WERI-Rb-1 (cell line): ENCODE measurements around the gene CDH4.

ENCODE experiments used
- DNase-seq: peaks from one replicate; pipeline ENCODE4 v3.0.0-alpha.2; 2020
- H3K27ac ChIP-seq: fragments of 250-450 bp; sonication (Bioruptor Pico); 2 replicates; pipeline ENCODE4 v1.5.1; 2020; ENCODE audit warnings: mild to moderate bottlenecking, moderate library complexity
- H3K27me3 ChIP-seq: fragments of 250-450 bp; sonication (Bioruptor Pico); 2 replicates; pipeline ENCODE4 v1.5.1; 2021; ENCODE audit warnings: mild to moderate bottlenecking, low read depth, moderate library complexity; ENCODE audit not compliant: insufficient read depth, severe bottlenecking
- H3K36me3 ChIP-seq: fragments of 250-450 bp; sonication (Bioruptor Pico); 2 replicates; pipeline ENCODE4 v1.5.1; 2020; ENCODE audit warnings: mild to moderate bottlenecking, moderate library complexity
- H3K4me3 ChIP-seq: 2 replicates; pipeline ENCODE4 v1.5.1; 2011; ENCODE audit warnings: low read depth, mild to moderate bottlenecking, control low read depth, low read length
- H3K9me3 ChIP-seq: fragments of 250-450 bp; sonication (Bioruptor Pico); 2 replicates; pipeline ENCODE4 v1.5.1; 2021; ENCODE audit warnings: mild to moderate bottlenecking, moderate library complexity; ENCODE audit not compliant: severe bottlenecking
- TF ChIP-seq, protein P1 (sequence below): IDR thresholded peaks from 2 replicates; pipeline ENCODE4 v1.5.1; 2011; ENCODE audit warnings: low read depth, mild to moderate bottlenecking, control low read depth, inconsistent platforms, low read length

The CDH4 gene

DNA sequence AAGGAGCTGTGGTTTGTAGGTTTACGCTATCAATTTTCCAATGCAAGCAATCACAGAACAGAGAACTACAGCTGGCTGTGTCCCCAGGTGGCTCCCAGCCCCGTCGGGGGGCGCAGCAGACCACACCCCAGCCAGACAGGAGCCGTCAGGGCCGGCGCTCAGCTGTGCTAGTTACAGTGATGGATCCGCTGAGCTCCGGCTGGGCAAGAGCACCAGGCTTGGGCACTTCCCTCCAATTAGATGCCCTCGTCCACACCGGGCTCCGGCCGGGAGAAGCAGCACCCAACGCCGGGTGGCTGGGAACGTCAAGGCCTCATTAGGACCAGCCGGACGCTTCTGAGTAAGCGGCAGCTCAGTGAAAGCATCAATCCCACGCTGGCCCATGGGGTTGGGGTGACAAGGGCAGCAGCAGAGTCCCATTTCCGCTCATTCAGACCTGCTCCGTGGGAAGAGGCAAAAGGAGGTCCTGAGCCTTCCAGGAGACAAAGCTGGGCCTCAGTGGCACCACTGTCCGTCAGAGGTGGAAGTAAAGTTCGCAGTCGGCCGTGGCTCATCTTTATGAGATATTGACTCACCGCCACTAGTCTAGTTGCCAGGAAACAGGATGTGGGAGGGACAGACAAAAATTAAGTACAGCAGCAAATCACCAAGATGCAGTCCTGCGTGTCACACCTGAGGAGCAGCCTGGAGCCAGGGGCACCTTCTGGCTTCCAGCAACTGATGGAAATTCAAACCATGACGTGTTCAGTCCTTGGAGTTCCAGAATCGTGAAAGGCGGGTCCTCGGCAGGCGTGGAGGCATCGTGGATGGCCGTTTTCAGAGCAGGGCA lies 649.5 kb downstream of the CDH4 start:
- no peak overlapping the region for H3K4me3 ChIP-seq
- TF ChIP-seq, protein P1, sequence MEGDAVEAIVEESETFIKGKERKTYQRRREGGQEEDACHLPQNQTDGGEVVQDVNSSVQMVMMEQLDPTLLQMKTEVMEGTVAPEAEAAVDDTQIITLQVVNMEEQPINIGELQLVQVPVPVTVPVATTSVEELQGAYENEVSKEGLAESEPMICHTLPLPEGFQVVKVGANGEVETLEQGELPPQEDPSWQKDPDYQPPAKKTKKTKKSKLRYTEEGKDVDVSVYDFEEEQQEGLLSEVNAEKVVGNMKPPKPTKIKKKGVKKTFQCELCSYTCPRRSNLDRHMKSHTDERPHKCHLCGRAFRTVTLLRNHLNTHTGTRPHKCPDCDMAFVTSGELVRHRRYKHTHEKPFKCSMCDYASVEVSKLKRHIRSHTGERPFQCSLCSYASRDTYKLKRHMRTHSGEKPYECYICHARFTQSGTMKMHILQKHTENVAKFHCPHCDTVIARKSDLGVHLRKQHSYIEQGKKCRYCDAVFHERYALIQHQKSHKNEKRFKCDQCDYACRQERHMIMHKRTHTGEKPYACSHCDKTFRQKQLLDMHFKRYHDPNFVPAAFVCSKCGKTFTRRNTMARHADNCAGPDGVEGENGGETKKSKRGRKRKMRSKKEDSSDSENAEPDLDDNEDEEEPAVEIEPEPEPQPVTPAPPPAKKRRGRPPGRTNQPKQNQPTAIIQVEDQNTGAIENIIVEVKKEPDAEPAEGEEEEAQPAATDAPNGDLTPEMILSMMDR, result no peak
- no peaks in the 10 kb centered on the region for H3K9me3 ChIP-seq
- H3K27me3 ChIP-seq, result peaks cover 57% of the 10 kb centered on the region
- H3K27ac ChIP-seq, result no peak overlapping the region
- no peaks in the 10 kb centered on the region for H3K36me3 ChIP-seq
- DNase-seq, result no peak

DNA sequence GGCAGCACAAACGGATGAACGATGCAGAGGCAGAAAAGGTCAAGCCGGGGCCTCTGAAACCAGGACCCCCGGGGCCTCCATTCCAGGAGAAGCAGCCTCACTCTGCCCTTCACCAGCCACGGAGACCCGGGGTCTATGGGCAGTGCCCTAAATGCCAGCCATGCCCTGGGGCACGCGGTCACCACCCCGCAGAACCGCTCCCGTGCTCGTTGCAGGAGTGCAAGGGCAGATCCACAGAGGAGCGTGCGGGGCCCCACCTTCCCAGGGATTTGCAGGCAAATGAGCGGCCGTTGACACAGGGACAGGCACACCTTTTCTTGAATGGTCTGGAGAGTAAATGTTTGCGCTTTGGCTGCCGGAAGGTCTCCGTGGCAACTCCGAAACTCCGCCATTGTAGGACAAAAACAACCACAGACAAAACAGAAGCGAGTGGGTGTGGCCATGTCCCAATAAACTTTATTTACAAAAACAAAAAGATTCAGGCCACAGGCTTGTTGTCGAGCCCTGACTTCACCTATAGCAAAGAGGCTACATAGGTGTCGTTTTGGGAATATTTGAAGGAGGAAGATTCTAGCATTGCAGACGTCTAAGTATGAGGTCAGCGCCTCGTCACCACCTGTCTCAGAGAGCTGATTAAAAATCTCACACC lies 650.3 kb downstream of the CDH4 start:
- TF ChIP-seq, protein P1, result no peak
- no peak overlapping the region for H3K27ac ChIP-seq
- no peak overlapping the region for H3K4me3 ChIP-seq
- no peaks in the 10 kb centered on the region for H3K36me3 ChIP-seq
- no peak for DNase-seq
- H3K27me3 ChIP-seq, result peaks cover 49% of the 10 kb centered on the region
- H3K9me3 ChIP-seq, result no peaks in the 10 kb centered on the region

DNA sequence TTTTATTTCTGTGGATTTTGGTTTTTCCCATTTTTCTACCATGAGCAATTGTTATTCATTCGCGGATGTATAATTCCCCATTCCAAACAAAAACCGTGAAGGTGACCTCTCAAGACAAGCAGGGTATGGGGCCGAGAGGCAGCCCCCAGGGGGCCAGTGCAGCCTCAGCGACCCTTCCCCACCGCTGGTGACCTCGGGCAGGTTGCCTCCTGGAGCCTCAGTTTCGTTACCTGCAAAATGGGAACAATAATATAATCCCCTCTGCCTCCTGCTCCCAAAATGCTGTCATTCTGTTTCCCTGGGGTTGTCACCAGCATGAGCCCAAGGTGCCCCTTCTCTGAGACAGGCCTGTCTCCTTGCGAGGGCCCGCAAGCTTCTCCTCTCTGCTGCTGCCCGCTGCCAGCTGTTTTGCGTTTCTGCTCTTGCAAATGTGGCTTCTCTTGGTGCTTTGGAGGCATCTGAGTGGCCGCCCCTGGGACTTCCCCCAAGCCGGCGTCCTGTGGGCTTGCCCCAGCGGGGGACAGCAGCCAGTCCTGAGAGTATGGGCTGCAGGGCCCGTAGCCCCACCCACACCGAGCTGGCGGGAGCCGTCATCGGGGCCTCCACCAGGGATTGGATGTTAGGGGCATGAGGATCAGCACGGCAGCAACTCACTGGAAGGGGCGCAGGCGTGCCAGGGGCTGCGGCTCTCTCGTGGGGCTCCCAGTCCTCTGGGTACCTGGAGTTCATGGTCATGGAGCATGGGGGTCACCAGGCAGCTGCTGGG lies 651.7 kb downstream of the CDH4 start:
- Histone ChIP-seq H3K36me3 (no peaks in the 10 kb centered on the region), H3K27ac (no peak overlapping the region), H3K27me3 (peaks cover 35% of the 10 kb centered on the region), H3K4me3 (no peak overlapping the region), H3K9me3 (no peaks in the 10 kb centered on the region)
- DNase-seq, result no peak
- TF ChIP-seq, protein P1, result no peak

DNA sequence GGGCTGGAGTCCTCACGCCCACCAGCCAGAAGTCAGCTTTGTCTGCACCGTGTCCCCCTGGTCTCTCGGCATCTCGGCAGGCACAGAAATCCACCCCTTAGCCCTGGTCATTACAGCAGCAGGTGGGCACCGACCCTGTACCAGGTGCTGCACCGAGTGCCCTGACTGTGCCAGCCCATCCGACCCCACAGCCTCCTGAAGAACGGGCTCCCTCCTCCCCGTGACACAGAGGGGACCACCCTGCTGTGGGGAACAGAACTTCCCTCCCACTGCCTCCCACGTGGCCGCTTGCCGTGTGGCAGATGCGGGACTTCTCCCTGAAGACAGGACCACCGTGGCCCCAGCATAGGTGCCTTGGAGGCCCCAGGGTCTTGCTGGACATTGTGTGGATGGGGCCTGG lies 652.4 kb downstream of the CDH4 start:
- DNase-seq, result no peak
- TF ChIP-seq, protein P1, result no peak
- H3K36me3 ChIP-seq, result no peaks in the 10 kb centered on the region
- no peak overlapping the region for H3K27ac ChIP-seq
- no peaks in the 10 kb centered on the region for H3K9me3 ChIP-seq
- peaks cover 28% of the 10 kb centered on the region for H3K27me3 ChIP-seq
- no peak overlapping the region for H3K4me3 ChIP-seq

DNA sequence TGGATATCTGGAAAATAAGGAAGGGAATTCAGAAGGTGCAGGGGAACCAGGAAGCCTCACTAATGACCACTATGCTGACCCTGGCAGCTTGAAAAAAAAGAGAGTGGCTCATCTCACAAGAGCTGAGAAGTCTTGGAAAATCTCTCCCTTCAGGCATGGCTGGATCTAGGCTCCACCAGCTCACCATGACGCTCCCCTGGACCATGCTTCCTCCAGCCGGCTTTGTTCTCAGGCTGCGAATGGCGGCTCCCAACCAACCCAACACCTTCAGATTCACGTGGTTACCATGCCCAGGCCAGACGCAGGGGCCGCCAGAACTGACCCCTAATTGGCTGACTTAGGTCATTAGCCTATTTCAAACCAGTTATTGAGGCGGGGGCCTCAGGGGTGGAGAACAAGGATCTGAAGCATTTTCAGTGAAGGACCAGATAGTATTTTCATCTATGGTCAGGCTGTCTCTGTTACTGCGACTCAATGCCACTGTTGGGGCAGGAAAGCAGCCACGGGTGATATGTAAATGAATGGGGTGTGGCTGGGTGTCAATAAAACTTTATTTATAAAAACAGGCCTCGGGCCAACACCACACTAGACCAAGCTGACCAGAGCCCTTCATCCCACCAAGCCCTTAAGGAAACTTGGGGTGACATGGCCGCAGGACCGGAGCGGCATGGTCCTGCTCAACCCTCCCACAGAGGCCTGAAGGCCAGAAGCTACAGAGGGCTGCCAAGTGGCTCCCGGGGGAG lies 653.9 kb downstream of the CDH4 start:
- TF ChIP-seq, protein P1, result no peak
- no peak overlapping the region for H3K27ac ChIP-seq
- H3K36me3 ChIP-seq, result no peaks in the 10 kb centered on the region
- H3K9me3 ChIP-seq, result peaks cover 4% of the 10 kb centered on the region
- H3K27me3 ChIP-seq, result peaks cover 16% of the 10 kb centered on the region
- H3K4me3 ChIP-seq, result no peak overlapping the region
- no peak for DNase-seq
